Measurements from ENCODE around the gene TAGLN2.

The TAGLN2 gene

DNA sequence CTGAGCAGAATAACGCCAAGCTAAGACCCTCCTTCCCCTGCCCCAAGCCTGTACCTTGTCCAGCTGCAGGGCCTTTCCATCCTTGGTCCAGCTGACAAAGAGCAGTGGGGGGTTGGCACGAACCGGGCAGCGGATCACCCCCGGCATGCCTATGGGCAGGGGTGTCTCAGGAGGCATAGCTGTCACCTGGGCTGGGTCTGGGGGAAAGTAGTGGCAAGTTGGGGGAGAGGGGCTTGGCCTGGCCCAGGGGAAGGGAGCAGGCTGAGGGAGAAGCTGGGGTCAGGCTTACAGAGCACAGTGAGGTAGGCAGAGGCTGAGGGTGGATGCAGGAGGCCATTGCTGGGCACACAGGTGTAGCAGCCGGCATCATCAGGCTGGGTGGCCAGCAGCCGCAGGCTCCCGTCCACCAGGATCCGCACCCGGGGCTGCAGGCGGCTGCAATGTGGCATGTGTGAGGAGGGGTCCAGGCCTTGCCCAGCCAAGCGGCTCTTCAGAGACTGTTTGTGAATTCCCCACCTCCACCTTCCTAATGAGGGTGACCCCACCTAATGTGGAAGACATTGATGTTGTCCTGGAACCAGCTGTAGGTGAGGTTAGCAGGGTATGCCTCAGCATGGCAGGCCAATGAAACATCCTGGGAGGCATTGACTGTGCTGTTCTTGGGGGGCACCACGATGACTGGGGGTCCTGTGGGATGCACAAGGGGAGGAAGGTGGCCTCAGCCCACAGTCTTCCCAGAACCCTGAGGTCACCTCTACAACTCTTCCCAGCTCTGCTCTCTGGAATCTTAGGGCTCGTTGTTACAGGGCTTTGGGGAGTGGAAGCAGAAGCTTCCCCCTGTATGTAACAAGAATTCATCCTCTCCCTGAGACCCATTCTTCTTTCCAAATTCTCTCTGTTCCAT lies 9.1 kb upstream of the TAGLN2 start:
- no peaks in the 10 kb centered on the region for H3K27me3 ChIP-seq (ENCODE audit: control insufficient read depth, insufficient read depth, low read length)
- no peak overlapping the region for H3K4me2 ChIP-seq (ENCODE audit: low read length)
- no peak overlapping the region for H3K9ac ChIP-seq

DNA sequence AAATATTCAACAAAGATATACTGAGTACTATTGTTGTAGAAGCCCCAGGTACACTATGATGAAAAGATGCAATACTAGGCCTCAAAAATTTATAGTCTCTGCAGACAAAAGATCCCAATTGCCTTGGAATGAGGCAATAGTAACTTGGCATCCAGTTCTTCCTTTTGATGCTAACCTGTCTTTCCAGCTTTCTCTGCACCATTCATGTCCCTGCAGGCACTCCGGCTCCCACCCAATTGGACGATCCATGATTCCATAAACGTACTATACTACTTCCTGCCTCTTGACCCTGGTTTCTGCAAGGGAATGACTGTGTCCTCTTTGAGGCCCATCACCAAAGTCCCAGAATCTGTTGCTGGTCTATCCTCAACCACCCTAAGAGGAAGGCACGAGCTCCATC lies 8.0 kb upstream of the TAGLN2 start:
- Histone ChIP-seq H3K36me3 (ENCODE audit: control insufficient read depth, insufficient read depth, low read length) (no peaks in the 10 kb centered on the region), H3K27ac (no peak overlapping the region)

More for the DNA sequence above, 9.1 kb upstream of the TAGLN2 start:
- no peak overlapping the region for H3K4me3 ChIP-seq (ENCODE audit: low read depth, low read length)
- no peaks in the 10 kb centered on the region for H3K4me1 ChIP-seq
- TF ChIP-seq, protein P1, sequence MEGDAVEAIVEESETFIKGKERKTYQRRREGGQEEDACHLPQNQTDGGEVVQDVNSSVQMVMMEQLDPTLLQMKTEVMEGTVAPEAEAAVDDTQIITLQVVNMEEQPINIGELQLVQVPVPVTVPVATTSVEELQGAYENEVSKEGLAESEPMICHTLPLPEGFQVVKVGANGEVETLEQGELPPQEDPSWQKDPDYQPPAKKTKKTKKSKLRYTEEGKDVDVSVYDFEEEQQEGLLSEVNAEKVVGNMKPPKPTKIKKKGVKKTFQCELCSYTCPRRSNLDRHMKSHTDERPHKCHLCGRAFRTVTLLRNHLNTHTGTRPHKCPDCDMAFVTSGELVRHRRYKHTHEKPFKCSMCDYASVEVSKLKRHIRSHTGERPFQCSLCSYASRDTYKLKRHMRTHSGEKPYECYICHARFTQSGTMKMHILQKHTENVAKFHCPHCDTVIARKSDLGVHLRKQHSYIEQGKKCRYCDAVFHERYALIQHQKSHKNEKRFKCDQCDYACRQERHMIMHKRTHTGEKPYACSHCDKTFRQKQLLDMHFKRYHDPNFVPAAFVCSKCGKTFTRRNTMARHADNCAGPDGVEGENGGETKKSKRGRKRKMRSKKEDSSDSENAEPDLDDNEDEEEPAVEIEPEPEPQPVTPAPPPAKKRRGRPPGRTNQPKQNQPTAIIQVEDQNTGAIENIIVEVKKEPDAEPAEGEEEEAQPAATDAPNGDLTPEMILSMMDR (IDR thresholded peaks at IDR 0.05) = no peak
- H3K27ac ChIP-seq = no peak overlapping the region
- H3K36me3 ChIP-seq (ENCODE audit: control insufficient read depth, insufficient read depth, low read length) = no peaks in the 10 kb centered on the region
- no peaks in the 10 kb centered on the region for H3K79me2 ChIP-seq
- H3K9me3 ChIP-seq (ENCODE audit: control insufficient read depth, low read length) = no peaks in the 10 kb centered on the region
- no peak overlapping the region for H2AFZ ChIP-seq

DNA sequence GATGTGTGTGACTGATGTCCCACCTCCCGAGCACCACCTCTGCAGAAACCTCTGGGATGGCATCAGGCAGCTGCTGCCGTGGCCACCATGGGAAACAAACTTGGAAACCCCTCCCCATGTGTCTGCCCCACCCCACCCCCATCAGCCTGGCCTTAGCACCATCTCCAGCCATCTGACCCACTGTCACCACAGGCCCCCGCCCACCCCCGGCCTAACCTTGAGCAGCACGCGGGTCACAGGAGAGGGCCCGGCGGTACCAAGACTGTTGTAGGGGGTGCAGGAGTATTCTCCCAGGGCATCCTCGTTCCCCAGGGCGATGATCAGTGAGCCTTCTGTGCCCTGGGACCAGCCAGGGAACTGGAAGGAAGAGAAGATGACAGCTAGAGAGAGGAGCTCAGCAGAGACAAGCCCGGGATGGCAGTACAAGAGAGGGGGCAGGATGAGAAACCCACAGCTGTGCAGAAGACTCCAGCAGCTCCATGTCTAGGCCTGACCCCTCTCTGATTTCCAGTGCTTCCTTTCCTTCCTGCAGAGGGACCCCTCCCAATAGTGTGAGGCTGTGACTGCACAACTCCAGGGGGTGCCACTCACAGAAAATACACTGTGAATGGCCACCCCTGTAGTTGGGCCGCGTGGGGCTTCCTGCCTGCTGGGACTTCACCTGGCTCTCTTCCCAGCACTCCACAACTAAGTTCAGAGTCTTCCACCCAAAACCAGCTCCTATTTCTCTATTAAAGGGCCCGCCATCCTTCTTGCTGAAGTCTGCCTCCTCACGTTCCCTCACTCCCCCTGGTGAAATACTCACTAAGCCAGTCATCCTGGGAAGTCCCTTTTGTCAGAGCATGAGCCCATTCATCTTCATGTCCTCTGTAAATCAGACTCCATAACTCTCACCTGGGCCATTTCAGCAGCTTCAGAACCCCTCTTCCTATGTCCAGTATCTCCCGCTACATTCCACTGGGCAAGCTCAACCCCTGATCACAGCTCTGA lies 7.3 kb upstream of the TAGLN2 start:
- TF ChIP-seq, protein P1 (IDR thresholded peaks at IDR 0.05) = no peak
- Histone ChIP-seq H3K4me1 (no peaks in the 10 kb centered on the region), H3K79me2 (no peaks in the 10 kb centered on the region), H3K9me3 (ENCODE audit: control insufficient read depth, low read length) (no peaks in the 10 kb centered on the region), H3K4me2 (ENCODE audit: low read length) (no peak overlapping the region), H3K27ac (no peak overlapping the region), H3K36me3 (ENCODE audit: control insufficient read depth, insufficient read depth, low read length) (no peaks in the 10 kb centered on the region), H3K27me3 (ENCODE audit: control insufficient read depth, insufficient read depth, low read length) (no peaks in the 10 kb centered on the region), H2AFZ (no peak overlapping the region), H3K9ac (no peak overlapping the region), H3K4me3 (ENCODE audit: low read depth, low read length) (no peak overlapping the region)

More for the DNA sequence above, 8.0 kb upstream of the TAGLN2 start:
- Histone ChIP-seq H3K79me2 (no peaks in the 10 kb centered on the region), H3K4me1 (no peaks in the 10 kb centered on the region), H3K27me3 (ENCODE audit: control insufficient read depth, insufficient read depth, low read length) (no peaks in the 10 kb centered on the region), H2AFZ (no peak overlapping the region), H3K9me3 (ENCODE audit: control insufficient read depth, low read length) (no peaks in the 10 kb centered on the region), H3K9ac (no peak overlapping the region), H3K4me2 (ENCODE audit: low read length) (no peak overlapping the region), H3K4me3 (ENCODE audit: low read depth, low read length) (no peak overlapping the region)
- TF ChIP-seq, protein P1 (IDR thresholded peaks at IDR 0.05) = no peak

DNA sequence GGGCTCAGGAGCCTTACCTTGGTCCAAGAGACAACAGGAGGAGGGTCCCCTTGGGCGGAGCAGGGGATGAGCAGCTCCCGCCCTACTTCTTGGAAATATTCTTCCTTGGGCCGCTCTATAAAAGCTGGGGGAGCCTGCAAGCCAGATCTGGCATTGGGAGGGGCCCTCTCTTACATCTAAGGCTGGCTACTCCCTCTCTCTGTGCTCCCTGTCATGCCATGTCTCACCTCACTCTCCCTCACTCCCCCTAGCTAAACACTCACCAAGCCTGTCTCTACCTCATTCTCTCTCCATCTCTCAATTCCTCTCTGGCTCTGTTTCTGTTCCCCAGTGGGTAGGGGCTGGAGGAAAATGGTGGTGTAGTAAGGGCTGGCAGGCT lies 6.5 kb upstream of the TAGLN2 start:
- no peaks in the 10 kb centered on the region for H3K27me3 ChIP-seq (ENCODE audit: control insufficient read depth, insufficient read depth, low read length)
- H2AFZ ChIP-seq = no peak overlapping the region
- H3K4me1 ChIP-seq = no peaks in the 10 kb centered on the region
- H3K4me2 ChIP-seq (ENCODE audit: low read length) = no peak overlapping the region
- H3K79me2 ChIP-seq = no peaks in the 10 kb centered on the region
- no peaks in the 10 kb centered on the region for H3K9me3 ChIP-seq (ENCODE audit: control insufficient read depth, low read length)
- H3K36me3 ChIP-seq (ENCODE audit: control insufficient read depth, insufficient read depth, low read length) = no peaks in the 10 kb centered on the region
- no peak overlapping the region for H3K27ac ChIP-seq
- H3K9ac ChIP-seq = no peak overlapping the region
- no peak overlapping the region for H3K4me3 ChIP-seq (ENCODE audit: low read depth, low read length)
- TF ChIP-seq, protein P1 (IDR thresholded peaks at IDR 0.05) = no peak

All from parathyroid adenoma (tissue), 2 donors.